Endothelial cell of umbilical vein (primary cell): ENCODE measurements around the gene PKDCC.
"Not testable (repeated sequence)": the region's sequence is repeated elsewhere in the genome, so short reads cannot be mapped to it uniquely, and the experiment has no call there.

Source experiments
- CTCF ChIP-seq, 2 donors: IDR thresholded peaks; 1 replicate in 1 of 2; 2 replicates in 1 of 2; pipeline ENCODE4 v1.5.1; 2011; ENCODE audit warnings: low read length in 2 of 2, mild to moderate bottlenecking in 2 of 2, moderate library complexity in 2 of 2, control low read depth in 1 of 2, inconsistent platforms in 1 of 2, low read depth in 1 of 2; ENCODE audit not compliant: insufficient read depth in 1 of 2; ENCODE audit errors: extremely low read depth in 1 of 2
- EZH2 ChIP-seq: IDR thresholded peaks from 2 replicates; pipeline ENCODE4 v1.6.1; 2012; ENCODE audit warnings: borderline replicate concordance, low read depth, mild to moderate bottlenecking, moderate library complexity, low read length, inconsistent platforms; ENCODE audit not compliant: severe bottlenecking
- FOS ChIP-seq: IDR thresholded peaks from 2 replicates; pipeline ENCODE4 v1.6.1; 2011; ENCODE audit warnings: mild to moderate bottlenecking, low read length, moderate library complexity, borderline replicate concordance; ENCODE audit not compliant: insufficient read depth
- JUN ChIP-seq: IDR thresholded peaks from 2 replicates; pipeline ENCODE4 v1.6.1; 2011; ENCODE audit warnings: borderline replicate concordance, low read depth; ENCODE audit not compliant: insufficient read length, insufficient read depth
- MYC ChIP-seq: IDR thresholded peaks from one replicate; pipeline ENCODE4 v1.6.1; 2011; ENCODE audit warnings: mild to moderate bottlenecking, low read depth, low read length
- POLR2A ChIP-seq: IDR thresholded peaks from 2 replicates; pipeline ENCODE4 v1.6.1; 2012; ENCODE audit warnings: low read depth, mild to moderate bottlenecking, control low read depth, low read length
- POLR2AphosphoS5 ChIP-seq: IDR thresholded peaks from 2 replicates; pipeline ENCODE4 v1.6.1; 2012; ENCODE audit warnings: low read depth, mild to moderate bottlenecking, control low read depth, low read length, moderate library complexity; ENCODE audit not compliant: insufficient read depth
- TF ChIP-seq, protein P1 (sequence below): IDR thresholded peaks from 2 replicates; pipeline ENCODE4 v1.6.1; 2011; ENCODE audit not compliant: insufficient read depth, insufficient read length

DNA sequence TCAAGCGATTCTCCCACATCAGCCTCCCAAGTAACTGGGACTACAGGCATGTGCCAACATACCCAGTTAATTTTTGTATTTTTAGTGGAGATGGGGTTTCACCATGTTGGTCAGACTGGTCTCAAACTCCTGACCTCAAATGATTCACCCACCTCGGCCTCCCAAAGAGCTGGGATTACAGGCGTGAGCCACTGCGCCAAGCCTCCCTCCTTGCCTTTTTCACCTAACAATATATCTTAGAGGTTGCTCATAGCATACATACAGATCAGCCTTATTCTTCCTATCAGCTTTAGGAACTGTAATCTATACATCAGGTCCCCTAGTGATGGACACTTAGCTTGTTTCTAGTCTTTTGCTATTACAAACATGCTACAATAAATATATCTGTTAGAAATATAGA lies 33.3 kb downstream of the PKDCC start:
- not testable (repeated sequence) for TF ChIP-seq POLR2AphosphoS5; CTCF (IDR thresholded peaks at IDR 0.05; ENCODE audit: extremely low read depth in 1 of 2, insufficient read depth in 1 of 2, low read depth in 1 of 2, low read length in 2 of 2); EZH2; MYC; FOS; POLR2A; JUN
- TF ChIP-seq, protein P1, sequence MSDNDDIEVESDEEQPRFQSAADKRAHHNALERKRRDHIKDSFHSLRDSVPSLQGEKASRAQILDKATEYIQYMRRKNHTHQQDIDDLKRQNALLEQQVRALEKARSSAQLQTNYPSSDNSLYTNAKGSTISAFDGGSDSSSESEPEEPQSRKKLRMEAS = not testable (repeated sequence)
